Measurements from ENCODE around the gene DGKB.

Gene DGKB

DNA sequence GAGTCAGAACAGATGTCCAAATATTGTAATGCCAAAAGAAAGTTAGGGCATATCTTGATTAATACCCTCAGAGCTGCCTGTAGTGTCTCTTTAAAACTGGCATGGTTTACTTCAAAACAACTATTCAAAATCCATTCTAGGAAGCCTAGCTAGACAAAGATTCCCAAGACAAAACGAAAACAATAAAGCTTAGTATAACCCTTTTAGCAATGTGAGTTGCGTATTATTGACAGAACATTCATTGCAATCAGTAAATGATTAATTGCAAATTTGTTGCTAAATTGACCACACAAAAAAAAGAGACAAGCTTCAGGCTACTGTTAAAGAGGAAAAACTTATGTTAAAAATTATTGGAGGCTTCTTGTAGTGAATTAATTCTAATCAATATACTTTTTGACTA is 406.9 kb downstream of the DGKB start:
- TF ChIP-seq CEBPB (IDR thresholded peaks at IDR 0.05) (no peak), CREB1 (IDR thresholded peaks at IDR 0.05; ENCODE audit: low read depth) (no peak), TCF12 (IDR thresholded peaks at IDR 0.05; ENCODE audit: low read depth) (no peak), FOXM1 (IDR thresholded peaks at IDR 0.05; ENCODE audit: borderline replicate concordance, low read depth) (no peak), ZBTB7A (IDR thresholded peaks at IDR 0.05; ENCODE audit: low read depth) (no peak), RAD21 (IDR thresholded peaks at IDR 0.05; ENCODE audit: low read depth) (no peak), NFIC (IDR thresholded peaks at IDR 0.05) (no peak), YY1 (IDR thresholded peaks at IDR 0.05; ENCODE audit: low read depth) (no peak)
- TF ChIP-seq, protein P1, sequence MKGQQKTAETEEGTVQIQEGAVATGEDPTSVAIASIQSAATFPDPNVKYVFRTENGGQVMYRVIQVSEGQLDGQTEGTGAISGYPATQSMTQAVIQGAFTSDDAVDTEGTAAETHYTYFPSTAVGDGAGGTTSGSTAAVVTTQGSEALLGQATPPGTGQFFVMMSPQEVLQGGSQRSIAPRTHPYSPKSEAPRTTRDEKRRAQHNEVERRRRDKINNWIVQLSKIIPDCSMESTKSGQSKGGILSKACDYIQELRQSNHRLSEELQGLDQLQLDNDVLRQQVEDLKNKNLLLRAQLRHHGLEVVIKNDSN (IDR thresholded peaks at IDR 0.05): no peak
- TF ChIP-seq, protein P2, sequence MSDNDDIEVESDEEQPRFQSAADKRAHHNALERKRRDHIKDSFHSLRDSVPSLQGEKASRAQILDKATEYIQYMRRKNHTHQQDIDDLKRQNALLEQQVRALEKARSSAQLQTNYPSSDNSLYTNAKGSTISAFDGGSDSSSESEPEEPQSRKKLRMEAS (IDR thresholded peaks at IDR 0.05): no peak
- TF ChIP-seq, protein P3, sequence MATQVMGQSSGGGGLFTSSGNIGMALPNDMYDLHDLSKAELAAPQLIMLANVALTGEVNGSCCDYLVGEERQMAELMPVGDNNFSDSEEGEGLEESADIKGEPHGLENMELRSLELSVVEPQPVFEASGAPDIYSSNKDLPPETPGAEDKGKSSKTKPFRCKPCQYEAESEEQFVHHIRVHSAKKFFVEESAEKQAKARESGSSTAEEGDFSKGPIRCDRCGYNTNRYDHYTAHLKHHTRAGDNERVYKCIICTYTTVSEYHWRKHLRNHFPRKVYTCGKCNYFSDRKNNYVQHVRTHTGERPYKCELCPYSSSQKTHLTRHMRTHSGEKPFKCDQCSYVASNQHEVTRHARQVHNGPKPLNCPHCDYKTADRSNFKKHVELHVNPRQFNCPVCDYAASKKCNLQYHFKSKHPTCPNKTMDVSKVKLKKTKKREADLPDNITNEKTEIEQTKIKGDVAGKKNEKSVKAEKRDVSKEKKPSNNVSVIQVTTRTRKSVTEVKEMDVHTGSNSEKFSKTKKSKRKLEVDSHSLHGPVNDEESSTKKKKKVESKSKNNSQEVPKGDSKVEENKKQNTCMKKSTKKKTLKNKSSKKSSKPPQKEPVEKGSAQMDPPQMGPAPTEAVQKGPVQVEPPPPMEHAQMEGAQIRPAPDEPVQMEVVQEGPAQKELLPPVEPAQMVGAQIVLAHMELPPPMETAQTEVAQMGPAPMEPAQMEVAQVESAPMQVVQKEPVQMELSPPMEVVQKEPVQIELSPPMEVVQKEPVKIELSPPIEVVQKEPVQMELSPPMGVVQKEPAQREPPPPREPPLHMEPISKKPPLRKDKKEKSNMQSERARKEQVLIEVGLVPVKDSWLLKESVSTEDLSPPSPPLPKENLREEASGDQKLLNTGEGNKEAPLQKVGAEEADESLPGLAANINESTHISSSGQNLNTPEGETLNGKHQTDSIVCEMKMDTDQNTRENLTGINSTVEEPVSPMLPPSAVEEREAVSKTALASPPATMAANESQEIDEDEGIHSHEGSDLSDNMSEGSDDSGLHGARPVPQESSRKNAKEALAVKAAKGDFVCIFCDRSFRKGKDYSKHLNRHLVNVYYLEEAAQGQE (IDR thresholded peaks at IDR 0.05; ENCODE audit: low read depth): no peak

DNA sequence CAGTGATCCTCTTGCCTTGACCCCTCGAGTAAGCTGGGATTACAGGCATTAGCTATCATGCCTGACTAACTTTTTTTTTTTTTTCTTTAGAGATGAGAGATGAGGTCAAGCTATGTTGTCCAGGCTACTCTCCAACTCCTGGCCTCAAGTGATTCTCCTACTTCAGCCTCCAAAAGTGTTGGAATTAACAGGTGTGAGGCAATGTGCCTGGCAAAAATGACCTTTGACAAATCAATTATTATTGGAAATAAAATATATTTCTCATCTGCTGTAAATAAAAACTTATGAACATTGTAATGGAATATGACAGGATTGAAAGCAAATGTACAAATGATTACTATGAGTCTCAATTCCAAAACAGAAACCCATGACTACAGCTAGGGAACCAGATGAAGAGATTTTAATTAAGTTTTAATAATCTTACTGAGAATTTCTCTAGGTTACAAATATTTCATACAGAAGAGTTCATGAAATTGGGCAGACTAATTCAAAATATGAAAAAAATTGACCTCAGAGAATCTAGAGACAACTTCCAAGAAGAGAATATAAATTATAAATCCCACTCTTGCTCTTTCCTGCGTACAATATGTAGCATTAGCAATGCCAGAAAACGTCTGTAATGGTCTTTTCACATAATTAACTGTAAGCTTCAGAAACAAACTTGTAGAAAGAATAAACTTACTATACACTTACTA is 414.7 kb downstream of the DGKB start:
- TF ChIP-seq EGR1 (IDR thresholded peaks at IDR 0.05) (no peak), YY1 (IDR thresholded peaks at IDR 0.05; ENCODE audit: low read depth) (no peak), EP300 (IDR thresholded peaks at IDR 0.05; ENCODE audit: borderline replicate concordance) (no peak), FOXM1 (IDR thresholded peaks at IDR 0.05; ENCODE audit: borderline replicate concordance, low read depth) (no peak), RAD21 (IDR thresholded peaks at IDR 0.05; ENCODE audit: low read depth) (no peak), ZBTB7A (IDR thresholded peaks at IDR 0.05; ENCODE audit: low read depth) (no peak), TCF12 (IDR thresholded peaks at IDR 0.05; ENCODE audit: low read depth) (no peak), CREB1 (IDR thresholded peaks at IDR 0.05; ENCODE audit: low read depth) (no peak), NFIC (IDR thresholded peaks at IDR 0.05) (no peak), TEAD4 (IDR thresholded peaks at IDR 0.05) (no peak), TAF1 (IDR thresholded peaks at IDR 0.05; ENCODE audit: low read depth) (no peak), CEBPB (IDR thresholded peaks at IDR 0.05) (no peak)
- TF ChIP-seq, protein P2 (IDR thresholded peaks at IDR 0.05): no peak
- TF ChIP-seq, protein P1 (IDR thresholded peaks at IDR 0.05): no peak
- TF ChIP-seq, protein P3 (IDR thresholded peaks at IDR 0.05; ENCODE audit: low read depth): no peak

DNA sequence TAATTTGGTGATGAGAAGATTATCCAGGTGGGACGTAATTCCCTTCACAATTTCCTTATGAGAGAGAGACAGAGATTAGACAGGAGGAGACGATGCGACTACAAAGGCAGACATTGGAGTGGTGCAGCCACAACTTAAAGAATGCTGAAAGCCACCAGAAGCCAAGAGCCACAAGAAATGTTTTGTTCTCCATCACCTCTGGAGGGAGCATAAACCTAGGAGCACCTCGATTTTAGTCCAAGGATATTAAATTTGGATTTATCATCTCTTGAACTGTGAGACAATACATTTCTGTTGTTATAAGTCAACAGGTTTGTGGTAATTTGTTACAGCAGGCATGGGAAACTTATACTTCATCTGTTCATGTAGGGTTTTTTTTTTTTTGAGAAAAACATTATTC is 418.9 kb downstream of the DGKB start:
- TF ChIP-seq EP300 (IDR thresholded peaks at IDR 0.05; ENCODE audit: borderline replicate concordance) (no peak), YY1 (IDR thresholded peaks at IDR 0.05; ENCODE audit: low read depth) (no peak), NFIC (IDR thresholded peaks at IDR 0.05) (no peak), CREB1 (IDR thresholded peaks at IDR 0.05; ENCODE audit: low read depth) (no peak), CEBPB (IDR thresholded peaks at IDR 0.05) (no peak), TEAD4 (IDR thresholded peaks at IDR 0.05) (no peak), RAD21 (IDR thresholded peaks at IDR 0.05; ENCODE audit: low read depth) (no peak), TAF1 (IDR thresholded peaks at IDR 0.05; ENCODE audit: low read depth) (no peak), FOXM1 (IDR thresholded peaks at IDR 0.05; ENCODE audit: borderline replicate concordance, low read depth) (no peak), ZBTB7A (IDR thresholded peaks at IDR 0.05; ENCODE audit: low read depth) (no peak), TCF12 (IDR thresholded peaks at IDR 0.05; ENCODE audit: low read depth) (no peak), EGR1 (IDR thresholded peaks at IDR 0.05) (no peak)
- TF ChIP-seq, protein P1 (IDR thresholded peaks at IDR 0.05): no peak
- TF ChIP-seq, protein P2 (IDR thresholded peaks at IDR 0.05): no peak
- TF ChIP-seq, protein P3 (IDR thresholded peaks at IDR 0.05; ENCODE audit: low read depth): no peak

Data from Ishikawa (cell line).